H1 (cell line): ENCODE measurements around the gene HOXB3. TPM values are rescaled to one million over a fixed set of nuclear protein-coding genes. Genes with fewer than 3 reads are reported as not detected.
A peak's percentile ranks its signal among the peaks of the same experiment; 100 is the strongest.

Experiments used
- CTCF ChIA-PET: fragments of 300-600 bp; sonication (Branson Sonifier 250); formaldehyde crosslinking; loops from one replicate; lab custom pipeline; 2021; ENCODE audit not compliant: partially characterized antibody; lab: Charles Lee
- POLR2A ChIA-PET: fragments of 300-600 bp; sonication (Branson Sonifier 250); formaldehyde crosslinking; loops from one replicate; lab custom pipeline; 2021; ENCODE audit warnings: inconsistent platforms; ENCODE audit not compliant: partially characterized antibody; lab: Charles Lee
- DNase-seq, 2 experiments: peaks; one replicate each; pipeline versions ENCODE4 v3.0.0 to v3.0.0-alpha.2; 2010 to 2022; ENCODE audit warnings: low spot score in 2 of 2, low read depth in 1 of 2, mixed read lengths in 1 of 2
- FAIRE-seq: peaks from 2 replicates; lab custom pipeline; 2011; peaks lifted over from hg19 to GRCh38; lab: Jason Lieb, UNC
- H2AFZ ChIP-seq: 2 replicates; pipeline ENCODE4 v1.8.1; 2012; ENCODE audit warnings: low read length, inconsistent platforms
- H2AK5ac ChIP-seq: 2 replicates; pipeline ENCODE4 v1.6.1; 2013; ENCODE audit warnings: low read depth, low read length
- H2BK120ac ChIP-seq: replicated peaks from 2 replicates; pipeline ENCODE3; 2013; ENCODE audit warnings: low read depth, low read length, inconsistent platforms
- H2BK12ac ChIP-seq: 2 replicates; pipeline ENCODE4 v1.6.1; 2013; ENCODE audit warnings: low read depth, low read length
- H2BK15ac ChIP-seq: 2 replicates; pipeline ENCODE4 v1.6.1; 2013; ENCODE audit warnings: low read length
- H2BK20ac ChIP-seq: 2 replicates; pipeline ENCODE4 v1.6.1; 2013; ENCODE audit warnings: low read length
- H2BK5ac ChIP-seq: 2 replicates; pipeline ENCODE4 v1.6.1; 2013; ENCODE audit warnings: low read depth, low read length
- H3K14ac ChIP-seq: 2 replicates; pipeline ENCODE4 v1.6.1; 2013; ENCODE audit warnings: inconsistent platforms; ENCODE audit not compliant: insufficient read length
- H3K18ac ChIP-seq: 2 replicates; pipeline ENCODE4 v1.6.1; 2013; ENCODE audit warnings: low read length; ENCODE audit errors: extremely low read depth
- H3K23ac ChIP-seq: 2 replicates; pipeline ENCODE4 v1.6.1; 2013; ENCODE audit warnings: inconsistent platforms; ENCODE audit not compliant: insufficient read length
- H3K23me2 ChIP-seq: 2 replicates; pipeline ENCODE4 v1.6.1; 2013; ENCODE audit warnings: low read depth, low read length
- H3K27ac ChIP-seq: 2 replicates; pipeline ENCODE4 v1.6.1; 2011; ENCODE audit warnings: low read depth, low read length, inconsistent platforms
- H3K27me3 ChIP-seq, 4 experiments: replicated peaks in 1 of 4; 1 replicate in 1 of 4; 2 replicates in 3 of 4; pipeline versions ENCODE4 v1.6.1 to v1.8.1; 2011 to 2013; ENCODE audit warnings: low read length in 3 of 4, mild to moderate bottlenecking in 3 of 4, inconsistent platforms in 2 of 4, mixed read lengths in 2 of 4, moderate library complexity in 1 of 4; ENCODE audit not compliant: control insufficient read depth in 3 of 4, insufficient read depth in 3 of 4; ENCODE audit errors: extremely low read depth in 1 of 4
- H3K36me3 ChIP-seq, 4 experiments: 2 replicates each; pipeline versions ENCODE4 v1.6.1 to v1.8.1; 2011 to 2013; ENCODE audit warnings: mild to moderate bottlenecking in 4 of 4, low read length in 3 of 4, moderate library complexity in 2 of 4, control low read depth in 1 of 4, inconsistent platforms in 1 of 4; ENCODE audit not compliant: insufficient read depth in 4 of 4, control insufficient read depth in 2 of 4
- H3K4ac ChIP-seq: replicated peaks from 2 replicates; pipeline ENCODE3; 2013; ENCODE audit warnings: low read length, low read depth, mixed read lengths, inconsistent platforms; ENCODE audit not compliant: insufficient read length
- H3K4me1 ChIP-seq, 4 experiments: replicated peaks in 1 of 4; 1 replicate in 1 of 4; 2 replicates in 3 of 4; pipeline versions ENCODE4 v1.6.1 to v1.8.1; 2011 to 2013; ENCODE audit warnings: low read length in 3 of 4, inconsistent platforms in 2 of 4, mixed read lengths in 1 of 4; ENCODE audit not compliant: insufficient read depth in 4 of 4, control insufficient read depth in 3 of 4
- H3K4me2 ChIP-seq, 2 experiments: 2 replicates each; pipeline versions ENCODE4 v1.6.1 to v1.8.1; 2011 to 2013; ENCODE audit warnings: low read depth in 2 of 2, low read length in 2 of 2, control low read depth in 1 of 2, inconsistent platforms in 1 of 2, mild to moderate bottlenecking in 1 of 2; ENCODE audit not compliant: insufficient read depth in 1 of 2
- H3K4me3 ChIP-seq, 4 experiments: fragments of 200-600, 300-600 bp in 1 of 4; sonication (generic), shearing (Covaris generic), sonication (Bioruptor Twin) in 1 of 4; 2 replicates each; pipeline versions ENCODE4 v1.5.1 to v1.8.1; 2011 to 2016; ENCODE audit warnings: low read length in 4 of 4, low read depth in 3 of 4, control low read depth in 2 of 4, inconsistent platforms in 2 of 4, mild to moderate bottlenecking in 2 of 4, mixed read lengths in 1 of 4, moderate library complexity in 1 of 4; ENCODE audit not compliant: insufficient read depth in 2 of 4; ENCODE audit errors: extremely low read depth in 1 of 4
- H3K56ac ChIP-seq: replicated peaks from 2 replicates; pipeline ENCODE3; 2013; ENCODE audit warnings: low read depth, mild to moderate bottlenecking, mixed read lengths, low read length, inconsistent platforms; ENCODE audit not compliant: insufficient read length
- H3K79me1 ChIP-seq: 2 replicates; pipeline ENCODE4 v1.6.1; 2013; ENCODE audit warnings: low read depth, low read length, control low read depth
- H3K79me2 ChIP-seq, 2 experiments: 2 replicates each; pipeline versions ENCODE4 v1.6.1 to v1.8.1; 2012 to 2013; ENCODE audit warnings: low read length in 2 of 2, mild to moderate bottlenecking in 2 of 2, inconsistent platforms in 1 of 2; ENCODE audit not compliant: insufficient read depth in 2 of 2, control insufficient read depth in 1 of 2
- H3K9ac ChIP-seq, 4 experiments: replicated peaks in 1 of 4; 1 replicate in 1 of 4; 2 replicates in 3 of 4; pipeline versions ENCODE4 v1.6.1 to v1.8.1; 2011 to 2013; ENCODE audit warnings: low read depth in 3 of 4, low read length in 3 of 4, control low read depth in 2 of 4, mild to moderate bottlenecking in 2 of 4, moderate library complexity in 2 of 4, inconsistent platforms in 1 of 4; ENCODE audit errors: extremely low read depth in 1 of 4
- H3K9me3 ChIP-seq, 2 experiments: 2 replicates each; pipeline versions ENCODE4 v1.6.1 to v1.8.1; 2012 to 2013; ENCODE audit warnings: mild to moderate bottlenecking in 2 of 2, moderate library complexity in 2 of 2, control low read depth in 1 of 2, inconsistent platforms in 1 of 2, low read depth in 1 of 2, low read length in 1 of 2, mixed read lengths in 1 of 2; ENCODE audit not compliant: insufficient read depth in 2 of 2
- H4K20me1 ChIP-seq, 2 experiments: replicated peaks in 1 of 2; 2 replicates each; pipeline versions ENCODE3 to v1.8.1; 2011 to 2013; ENCODE audit warnings: inconsistent platforms in 2 of 2, low read length in 2 of 2, mild to moderate bottlenecking in 1 of 2; ENCODE audit not compliant: insufficient read depth in 2 of 2, control insufficient read depth in 1 of 2
- H4K5ac ChIP-seq: 2 replicates; pipeline ENCODE4 v1.6.1; 2013; ENCODE audit warnings: low read length, low read depth, mixed read lengths, inconsistent platforms; ENCODE audit not compliant: insufficient read length
- H4K8ac ChIP-seq: 2 replicates; pipeline ENCODE4 v1.8.0; 2013; ENCODE audit warnings: mild to moderate bottlenecking, moderate library complexity, low read length, inconsistent platforms; ENCODE audit not compliant: insufficient read depth; ENCODE audit errors: extremely low read depth
- H4K91ac ChIP-seq: replicated peaks from 2 replicates; pipeline ENCODE3; 2013; ENCODE audit warnings: low read length, mixed read lengths, inconsistent platforms; ENCODE audit not compliant: insufficient read length
- BRCA1 ChIP-seq: IDR thresholded peaks from 2 replicates; pipeline ENCODE4 v1.6.1; 2012; ENCODE audit warnings: low read depth, low read length, improper control_type of control experiment
- CBX8 ChIP-seq: fragments of 300-800, 300-1000 bp; sonication (generic); IDR thresholded peaks from 2 replicates; pipeline ENCODE4 v1.7.1; 2016; ENCODE audit warnings: low read depth, low read length, borderline replicate concordance
- CTBP2 ChIP-seq: IDR thresholded peaks from 2 replicates; pipeline ENCODE4 v1.7.0; 2011; ENCODE audit warnings: borderline replicate concordance, mild to moderate bottlenecking, moderate library complexity, mixed read lengths, low read length; ENCODE audit not compliant: insufficient read depth, insufficient read length
- EGR1 ChIP-seq: IDR thresholded peaks from 2 replicates; pipeline ENCODE4 v1.6.1; 2011; ENCODE audit warnings: low read depth, low read length, borderline replicate concordance
- EZH2 ChIP-seq: fragments of 200-600 bp; sonication (generic); IDR thresholded peaks from 2 replicates; pipeline ENCODE4 v1.7.1; 2012; ENCODE audit warnings: low read depth, mild to moderate bottlenecking, moderate library complexity, low read length, inconsistent platforms; ENCODE audit not compliant: severe bottlenecking
- MAX ChIP-seq: IDR thresholded peaks from 2 replicates; pipeline ENCODE4 v1.6.1; 2012; ENCODE audit warnings: inconsistent platforms
- SUZ12 ChIP-seq: fragments of 200-600 bp; sonication (generic); IDR thresholded peaks from 2 replicates; pipeline ENCODE4 v1.6.1; 2012; ENCODE audit warnings: mild to moderate bottlenecking, inconsistent platforms, low read length, moderate library complexity, mixed read lengths
- WGBS, 2 experiments: shearing (Covaris generic) in 1 of 2; methylation state at CpG; one replicate each; pipeline versions ENCODE4 v1.1.6 to v1.1.7; 2013 to 2015; ENCODE audit warnings: low lambda C conversion rate in 2 of 2, mixed read lengths in 2 of 2, inconsistent platforms in 1 of 2, low coverage in 1 of 2, missing lambda C conversion rate in 1 of 2; ENCODE audit not compliant: insufficient replicate concordance in 2 of 2, insufficient coverage in 1 of 2, insufficient read length in 1 of 2; ENCODE audit errors: extremely low coverage in 1 of 2, missing lambda C conversion rate in 1 of 2; 5-methylcytosine and 5-hydroxymethylcytosine counted together
- polyA plus RNA-seq, 7 experiments: library from polyadenylated mRNA; depleted of rRNA in 3 of 7; stranded (reverse) in 5 of 7; unstranded in 2 of 7; fragments of >200 nt in 5 of 7; fragments of 200-250 nt in 2 of 7; gene quantifications; 1 replicate in 5 of 7; 2 replicates in 1 of 7; 4 replicates in 1 of 7; pipeline versions ENCODE4 v1.2.1 to v1.2.3, GENCODE V29; 2011 to 2013; ENCODE audit warnings: missing spikeins in 2 of 7, mixed read lengths in 2 of 7
- total RNA-seq: library from RNA; stranded (reverse); fragmentation: NEBNext Ultra II Directional; extraction: Animal tissue kit (Norgen Biotek cat#: 25700); gene quantifications from 2 replicates; pipeline ENCODE4 v1.2.1, GENCODE V29; 2021
- TF ChIP-seq, protein P1 (sequence below), 3 experiments: IDR thresholded peaks; 1 replicate in 2 of 3; 2 replicates in 1 of 3; pipeline versions ENCODE4 v1.5.1 to v1.6.1; 2011; ENCODE audit warnings: low read length in 3 of 3, mild to moderate bottlenecking in 3 of 3, inconsistent platforms in 2 of 3, low read depth in 1 of 3, moderate library complexity in 1 of 3; ENCODE audit not compliant: insufficient read depth in 1 of 3; ENCODE audit errors: control extremely low read depth in 1 of 3

Gene HOXB3
- total and polyA plus RNA-seq, 2 of the 8 experiments (the other 6 are each of a cell fraction or from before 2014, with no cell fraction given): not detected

- CTCF ChIA-PET: interaction anchor here (1.0 to 6.6 kb wide), 13 partner anchors 8 to 76 kb away, joined by 3 to 53 read pairs (median 6); partner anchors contain the start of genes HOXB1, HOXB3 and HOXB5
- H3K27me3 ChIP-seq: peaks cover 94 to 100% (median 99%) of the 10 kb centered on the region in 4 experiments
- TF ChIP-seq SUZ12: peak; percentile 21; the same call in 1 of the 2 replicates
- TF ChIP-seq CBX8: peak; percentile 92; the same call in 1 of the 2 replicates
- TF ChIP-seq EZH2: peak; percentile 17
- TF ChIP-seq CTBP2: no peak
- TF ChIP-seq, protein P1, sequence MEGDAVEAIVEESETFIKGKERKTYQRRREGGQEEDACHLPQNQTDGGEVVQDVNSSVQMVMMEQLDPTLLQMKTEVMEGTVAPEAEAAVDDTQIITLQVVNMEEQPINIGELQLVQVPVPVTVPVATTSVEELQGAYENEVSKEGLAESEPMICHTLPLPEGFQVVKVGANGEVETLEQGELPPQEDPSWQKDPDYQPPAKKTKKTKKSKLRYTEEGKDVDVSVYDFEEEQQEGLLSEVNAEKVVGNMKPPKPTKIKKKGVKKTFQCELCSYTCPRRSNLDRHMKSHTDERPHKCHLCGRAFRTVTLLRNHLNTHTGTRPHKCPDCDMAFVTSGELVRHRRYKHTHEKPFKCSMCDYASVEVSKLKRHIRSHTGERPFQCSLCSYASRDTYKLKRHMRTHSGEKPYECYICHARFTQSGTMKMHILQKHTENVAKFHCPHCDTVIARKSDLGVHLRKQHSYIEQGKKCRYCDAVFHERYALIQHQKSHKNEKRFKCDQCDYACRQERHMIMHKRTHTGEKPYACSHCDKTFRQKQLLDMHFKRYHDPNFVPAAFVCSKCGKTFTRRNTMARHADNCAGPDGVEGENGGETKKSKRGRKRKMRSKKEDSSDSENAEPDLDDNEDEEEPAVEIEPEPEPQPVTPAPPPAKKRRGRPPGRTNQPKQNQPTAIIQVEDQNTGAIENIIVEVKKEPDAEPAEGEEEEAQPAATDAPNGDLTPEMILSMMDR (IDR thresholded peaks at IDR 0.05; ENCODE audit: control extremely low read depth in 1 of 3, insufficient read depth in 1 of 3, low read depth in 1 of 3, low read length in 3 of 3): no peak
- TF ChIP-seq BRCA1: no peak
- no peak for TF ChIP-seq EGR1
- TF ChIP-seq MAX: no peak
Observed at GRCh38 chr17:48547808-48548522, 42.1 kb downstream of the HOXB3 start.

More at GRCh38 chr17:48547808-48548522, 42.1 kb downstream of the HOXB3 start:
- 0 out of 2 replicates have a peak overlapping the region, but pooled peaks have one; percentile 48 for H2BK20ac ChIP-seq
- H3K4me1 ChIP-seq: peaks cover 7 to 30% (median 11%) of the 10 kb centered on the region in 4 experiments
- H2BK120ac ChIP-seq: no peak overlapping the region
- peak overlapping the region in 1 of 2 experiments; percentile 10; a peak in 2 of 4 replicates for H3K4me2 ChIP-seq
- peaks cover 17 to 18% of the 10 kb centered on the region in 2 experiments for H4K20me1 ChIP-seq
- H3K18ac ChIP-seq: no peak overlapping the region; the same call in 1 of the 2 replicates
- H3K9me3 ChIP-seq: no peaks in the 10 kb centered on the region
- no peak for DNase-seq
- no peak overlapping the region for H4K5ac ChIP-seq
- H3K27ac ChIP-seq: no peak overlapping the region
- H3K56ac ChIP-seq: no peak overlapping the region
- POLR2A ChIA-PET: interaction anchor here (0.6 to 0.7 kb wide), 2 partner anchors 66 to 196 kb away, joined by 3 read pairs; no protein-coding TSS in a partner anchor
- no peak overlapping the region for H2AK5ac ChIP-seq
- H3K4me3 ChIP-seq: peak overlapping the region in 1 of 4 experiments; percentile 2; a peak in 1 of 8 replicates
- H2BK12ac ChIP-seq: no peak overlapping the region
- no peaks in the 10 kb centered on the region for H3K79me1 ChIP-seq
- no peak overlapping the region for H3K4ac ChIP-seq
- no peak overlapping the region for H2BK5ac ChIP-seq
- WGBS, 2 experiments: 11% methylated on average over 24 of the region's 24 CpGs; no CpG with 5 or more reads in 1 of the 2 experiments
- no peak overlapping the region for H4K8ac ChIP-seq
- peaks cover 0 to 6% (median 0%) of the 10 kb centered on the region in 4 experiments; a peak in 1 of 8 replicates for H3K36me3 ChIP-seq
- H2BK15ac ChIP-seq: no peak overlapping the region
- no peak overlapping the region for H3K14ac ChIP-seq
- no peak overlapping the region for H3K9ac ChIP-seq
- no peaks in the 10 kb centered on the region for H3K79me2 ChIP-seq
- no peak overlapping the region for H2AFZ ChIP-seq
- H3K23me2 ChIP-seq: no peaks in the 10 kb centered on the region; the same call in 1 of the 2 replicates
- H3K23ac ChIP-seq: no peak overlapping the region
- no peak overlapping the region for H4K91ac ChIP-seq
- FAIRE-seq: no peak
